Mesenchymal stem cell (in vitro differentiated cells and primary cell): Measurements from ENCODE around the gene VSTM2L.

Experiments used
- DNase-seq: peaks from one replicate; pipeline ENCODE4 v3.0.0-alpha.2; 2013
- H2AFZ ChIP-seq: one replicate; pipeline ENCODE4 v1.6.1; 2013; ENCODE audit warnings: low read depth, mild to moderate bottlenecking, control low read depth, inconsistent platforms, low read length, moderate library complexity
- H2AK5ac ChIP-seq: 2 replicates; pipeline ENCODE4 v1.6.1; 2013; ENCODE audit warnings: low read length, moderate library complexity, mild to moderate bottlenecking, inconsistent platforms; ENCODE audit not compliant: severe bottlenecking
- H2BK120ac ChIP-seq: one replicate; pipeline ENCODE4 v1.6.1; 2013; ENCODE audit warnings: low read depth, mild to moderate bottlenecking, inconsistent platforms, low read length, moderate library complexity
- H2BK12ac ChIP-seq, 2 experiments: one replicate each; pipeline ENCODE4 v1.6.1; 2013; ENCODE audit warnings: inconsistent platforms in 2 of 2, low read length in 2 of 2, mild to moderate bottlenecking in 2 of 2, moderate library complexity in 2 of 2, control low read depth in 1 of 2
- H2BK15ac ChIP-seq: one replicate; pipeline ENCODE4 v1.6.1; 2013; ENCODE audit warnings: mild to moderate bottlenecking, low read depth, inconsistent platforms; ENCODE audit not compliant: poor library complexity, severe bottlenecking
- H2BK5ac ChIP-seq: 2 replicates; pipeline ENCODE4 v1.6.1; 2013; ENCODE audit warnings: low read depth, mild to moderate bottlenecking, low read length, control low read depth, inconsistent platforms; ENCODE audit not compliant: poor library complexity, severe bottlenecking
- H3K14ac ChIP-seq, 2 experiments: one replicate each; pipeline ENCODE4 v1.6.1; 2013; ENCODE audit warnings: inconsistent platforms in 2 of 2, low read length in 2 of 2, control low read depth in 1 of 2, mild to moderate bottlenecking in 1 of 2, moderate library complexity in 1 of 2
- H3K18ac ChIP-seq, 2 experiments: one replicate each; pipeline ENCODE4 v1.6.1; 2013; ENCODE audit warnings: inconsistent platforms in 2 of 2, low read length in 2 of 2, control low read depth in 1 of 2, low read depth in 1 of 2, mild to moderate bottlenecking in 1 of 2
- H3K23ac ChIP-seq, 2 experiments: one replicate each; pipeline ENCODE4 v1.6.1; 2013; ENCODE audit warnings: inconsistent platforms in 2 of 2, low read length in 2 of 2, mild to moderate bottlenecking in 2 of 2, moderate library complexity in 2 of 2, control low read depth in 1 of 2
- H3K27ac ChIP-seq: 2 replicates; pipeline ENCODE4 v1.5.1; 2013; ENCODE audit warnings: mild to moderate bottlenecking, moderate library complexity, low read length, control low read depth, inconsistent platforms; ENCODE audit not compliant: poor library complexity, severe bottlenecking
- H3K27me3 ChIP-seq, 2 experiments: 2 replicates each; pipeline versions ENCODE4 v1.6.1 to v1.7.0; 2013; ENCODE audit warnings: low read length in 2 of 2, mild to moderate bottlenecking in 2 of 2, moderate library complexity in 2 of 2, control low read depth in 1 of 2, inconsistent platforms in 1 of 2; ENCODE audit not compliant: control insufficient read depth in 1 of 2, insufficient read depth in 1 of 2
- H3K36me3 ChIP-seq, 2 experiments: 2 replicates each; pipeline versions ENCODE4 v1.6.1 to v1.7.0; 2013; ENCODE audit warnings: low read length in 2 of 2, control low read depth in 1 of 2, inconsistent platforms in 1 of 2, low read depth in 1 of 2, mild to moderate bottlenecking in 1 of 2; ENCODE audit not compliant: insufficient read depth in 2 of 2, control insufficient read depth in 1 of 2
- H3K4ac ChIP-seq, 2 experiments: one replicate each; pipeline ENCODE4 v1.6.1; 2013; ENCODE audit warnings: inconsistent platforms in 2 of 2, low read length in 2 of 2, mild to moderate bottlenecking in 2 of 2, moderate library complexity in 2 of 2, control low read depth in 1 of 2, low read depth in 1 of 2
- H3K4me1 ChIP-seq: 2 replicates; pipeline ENCODE4 v1.6.1; 2013; ENCODE audit warnings: low read depth, low read length, control low read depth; ENCODE audit not compliant: control insufficient read depth, insufficient read depth
- H3K4me2 ChIP-seq: 2 replicates; pipeline ENCODE4 v1.6.1; 2013; ENCODE audit warnings: low read length, mild to moderate bottlenecking, inconsistent platforms; ENCODE audit not compliant: poor library complexity, severe bottlenecking
- H3K4me3 ChIP-seq, 2 experiments: 2 replicates each; pipeline versions ENCODE4 v1.5.1 to v1.7.0; 2013; ENCODE audit warnings: low read length in 2 of 2, mild to moderate bottlenecking in 2 of 2, control low read depth in 1 of 2, low read depth in 1 of 2; ENCODE audit not compliant: insufficient read depth in 1 of 2
- H3K79me1 ChIP-seq: replicated peaks from 2 replicates; pipeline ENCODE4 v1.6.1; 2013; ENCODE audit warnings: mild to moderate bottlenecking, control low read depth, low read length, inconsistent platforms; ENCODE audit not compliant: poor library complexity, severe bottlenecking
- H3K9ac ChIP-seq: 2 replicates; pipeline ENCODE4 v1.7.0; 2013; ENCODE audit warnings: mild to moderate bottlenecking, low read length, moderate library complexity
- H3K9me3 ChIP-seq: 2 replicates; pipeline ENCODE4 v1.7.0; 2013; ENCODE audit warnings: mild to moderate bottlenecking, low read length; ENCODE audit not compliant: control insufficient read depth
- H4K8ac ChIP-seq: one replicate; pipeline ENCODE4 v1.6.1; 2013; ENCODE audit warnings: inconsistent platforms, mild to moderate bottlenecking, low read length, moderate library complexity
- H4K91ac ChIP-seq: one replicate; pipeline ENCODE4 v1.6.1; 2013; ENCODE audit warnings: mild to moderate bottlenecking, low read length, inconsistent platforms
- WGBS: methylation state at CpG from one replicate; pipeline ENCODE4 v1.1.7; 2013; ENCODE audit warnings: mixed read lengths; 5-methylcytosine and 5-hydroxymethylcytosine counted together

Gene VSTM2L

DNA sequence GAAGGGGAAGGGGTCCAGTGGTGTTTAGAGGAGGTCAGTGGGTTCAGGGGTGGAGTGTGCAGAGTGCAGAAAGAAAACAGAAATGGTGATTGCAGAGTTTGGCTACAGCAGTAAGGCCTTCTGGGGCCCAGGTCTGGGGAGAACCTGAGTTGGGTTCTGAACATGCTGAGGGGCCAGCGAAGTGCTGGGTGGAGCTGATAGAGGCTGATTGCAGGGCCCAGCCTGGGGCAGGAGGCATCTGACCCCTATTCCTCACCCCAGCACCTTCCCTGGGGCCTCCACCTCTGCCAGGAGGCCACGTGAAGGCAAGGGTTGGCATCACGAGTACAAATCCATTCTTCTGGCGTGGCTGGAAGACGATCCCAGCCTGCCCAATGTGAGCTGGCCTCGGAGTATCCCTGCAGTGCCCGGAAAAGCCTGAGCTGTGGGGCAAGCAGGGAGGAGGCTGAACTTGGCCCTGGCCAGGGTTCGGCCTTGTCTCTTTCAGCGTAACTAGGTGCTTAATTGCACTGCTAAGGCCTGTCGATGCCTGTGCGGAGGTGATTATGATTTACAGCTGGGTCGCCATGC, 35.3 kb downstream of the VSTM2L start:
- Histone ChIP-seq H3K4me3 (no peak overlapping the region), H3K9me3 (no peaks in the 10 kb centered on the region), H3K4me1 (no peaks in the 10 kb centered on the region), H4K91ac (no peak overlapping the region), H3K36me3 (peaks cover 0 to 2% of the 10 kb centered on the region in 2 experiments), H3K18ac (no peak overlapping the region), H2BK12ac (no peak overlapping the region), H2BK120ac (no peak overlapping the region), H2AFZ (no peak overlapping the region), H2BK15ac (no peak overlapping the region), H3K9ac (no peak overlapping the region), H3K4me2 (no peak overlapping the region), H3K27me3 (peaks cover 14 to 21% of the 10 kb centered on the region in 2 experiments), H3K4ac (no peak overlapping the region), H3K27ac (no peak overlapping the region), H3K14ac (peak overlapping the region in 1 of 2 experiments; percentile 42), H4K8ac (no peak overlapping the region), H2AK5ac (no peak overlapping the region), H3K79me1 (no peaks in the 10 kb centered on the region), H3K23ac (no peak overlapping the region), H2BK5ac (no peak overlapping the region)
- DNase-seq = no peak
- WGBS = 85% methylated on average over 11 of the region's 12 CpGs

DNA sequence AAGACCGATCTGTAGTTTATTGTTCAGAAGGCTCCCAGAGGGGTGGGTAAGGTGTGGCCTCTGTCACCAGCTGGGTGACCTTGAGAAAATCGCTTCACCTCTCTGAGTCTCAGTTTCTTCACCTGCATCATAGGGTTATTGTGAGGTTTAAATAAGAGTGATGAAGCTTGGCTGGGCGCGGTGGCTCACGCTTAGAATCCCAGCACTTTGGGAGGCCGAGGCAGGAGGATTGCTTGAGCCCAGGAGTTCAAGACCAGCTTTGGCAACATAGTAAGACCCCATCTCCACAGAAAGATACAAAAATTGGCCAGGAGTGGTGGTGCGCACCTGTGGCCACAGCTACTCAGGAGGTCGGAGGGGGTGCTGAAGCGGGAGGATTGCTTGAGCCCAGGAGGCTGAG, 36.0 kb downstream of the VSTM2L start:
- no peak overlapping the region for H2AK5ac ChIP-seq
- H2BK120ac ChIP-seq = no peak overlapping the region
- H3K4me1 ChIP-seq = no peaks in the 10 kb centered on the region
- no peak overlapping the region for H3K27ac ChIP-seq
- H3K4me3 ChIP-seq = no peak overlapping the region
- H3K9ac ChIP-seq = no peak overlapping the region
- peaks cover 8 to 18% of the 10 kb centered on the region in 2 experiments for H3K27me3 ChIP-seq
- no peak overlapping the region for H3K18ac ChIP-seq
- no peak overlapping the region for H3K23ac ChIP-seq
- no peak overlapping the region for H3K14ac ChIP-seq
- no peak overlapping the region for H2BK15ac ChIP-seq
- H3K79me1 ChIP-seq = no peaks in the 10 kb centered on the region
- H2BK12ac ChIP-seq = no peak overlapping the region
- WGBS = 94% methylated on average over 9 of the region's 9 CpGs
- no peak overlapping the region for H3K4me2 ChIP-seq
- H2AFZ ChIP-seq = no peak overlapping the region
- H4K91ac ChIP-seq = no peak overlapping the region
- H3K4ac ChIP-seq = no peak overlapping the region
- H3K9me3 ChIP-seq = no peaks in the 10 kb centered on the region
- H2BK5ac ChIP-seq = no peak overlapping the region
- H4K8ac ChIP-seq = no peak overlapping the region
- no peak for DNase-seq
- H3K36me3 ChIP-seq = peaks cover 0 to 2% of the 10 kb centered on the region in 2 experiments

DNA sequence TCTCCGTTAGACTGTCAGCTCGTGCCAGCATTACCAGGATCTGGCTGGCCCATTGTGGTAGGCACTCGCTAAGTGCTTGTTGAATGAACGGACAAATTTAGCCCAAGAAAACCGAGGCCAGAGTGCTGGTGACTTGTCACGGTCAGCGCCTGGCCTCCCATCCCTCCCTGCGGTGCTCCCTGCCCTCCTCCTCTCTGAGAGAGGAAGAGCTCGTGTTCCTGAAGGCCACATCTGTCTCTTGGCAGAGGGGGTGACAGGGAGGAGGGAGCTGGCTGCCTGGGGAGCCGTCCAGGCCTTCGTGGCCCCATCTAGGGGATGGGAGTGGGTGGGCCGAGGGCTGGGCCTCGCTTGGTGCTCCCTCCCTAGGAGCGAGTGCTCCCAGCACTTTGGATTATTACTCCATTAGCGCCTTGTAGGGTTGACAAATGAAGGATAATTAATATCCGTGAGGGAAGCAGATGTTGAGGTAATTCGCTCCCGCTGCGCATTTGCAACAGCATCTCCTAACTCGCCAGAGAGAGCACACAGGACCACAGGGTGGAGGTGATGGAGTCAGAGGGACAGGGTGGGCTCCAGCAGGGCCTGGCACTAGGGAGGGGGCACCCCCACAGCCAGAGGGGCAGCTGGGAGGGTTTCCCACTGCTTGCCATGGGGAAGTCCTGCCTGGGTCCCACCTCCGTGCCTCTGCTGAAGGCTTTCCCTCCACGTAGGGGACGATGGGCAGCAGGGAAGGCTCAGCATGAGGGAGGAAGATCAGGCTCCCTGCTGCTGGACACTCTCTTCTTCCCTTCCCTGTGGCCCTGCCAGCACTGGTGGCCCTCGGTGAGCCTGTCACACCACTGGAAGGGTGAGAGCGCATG, 37.0 kb downstream of the VSTM2L start:
- Histone ChIP-seq H2BK15ac (no peak overlapping the region), H3K18ac (no peak overlapping the region), H2AFZ (no peak overlapping the region), H3K4ac (no peak overlapping the region), H3K4me3 (no peak overlapping the region), H3K9ac (no peak overlapping the region), H3K27ac (no peak overlapping the region), H3K36me3 (no peaks in the 10 kb centered on the region), H2AK5ac (no peak overlapping the region), H4K91ac (no peak overlapping the region), H3K23ac (no peak overlapping the region), H3K14ac (no peak overlapping the region), H4K8ac (no peak overlapping the region), H3K27me3 (peaks cover 5 to 15% of the 10 kb centered on the region in 2 experiments), H2BK5ac (no peak overlapping the region), H3K4me2 (no peak overlapping the region), H3K4me1 (no peaks in the 10 kb centered on the region), H2BK120ac (no peak overlapping the region), H2BK12ac (no peak overlapping the region), H3K9me3 (no peaks in the 10 kb centered on the region), H3K79me1 (no peaks in the 10 kb centered on the region)
- 87% methylated on average over 25 of the region's 25 CpGs for WGBS
- DNase-seq = no peak

DNA sequence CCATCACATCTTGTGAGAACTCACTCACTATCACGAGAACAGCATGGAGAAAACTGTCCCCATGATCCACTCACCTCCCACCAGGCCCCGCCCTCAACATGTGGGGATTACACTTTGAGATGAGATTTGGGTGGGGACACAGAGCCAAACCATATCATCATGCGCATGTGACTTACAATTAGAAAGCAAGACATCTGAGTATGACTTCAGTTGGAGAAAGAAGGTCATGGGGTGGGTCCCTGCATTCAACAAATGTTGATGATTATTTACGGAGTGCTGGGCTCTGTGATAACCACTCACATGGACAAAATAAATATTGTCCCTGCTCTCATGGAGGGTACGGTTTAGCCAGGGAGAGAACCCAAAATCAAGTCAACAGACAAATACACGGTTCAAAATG, 37.9 kb downstream of the VSTM2L start:
- Histone ChIP-seq H3K4ac (no peak overlapping the region), H3K36me3 (no peaks in the 10 kb centered on the region), H3K23ac (no peak overlapping the region), H3K14ac (no peak overlapping the region), H3K79me1 (no peaks in the 10 kb centered on the region), H2BK15ac (no peak overlapping the region), H3K4me1 (no peaks in the 10 kb centered on the region), H2AK5ac (no peak overlapping the region), H3K4me2 (no peak overlapping the region), H3K18ac (no peak overlapping the region), H3K9me3 (no peaks in the 10 kb centered on the region), H3K27me3 (peaks cover 5 to 15% of the 10 kb centered on the region in 2 experiments), H2BK12ac (no peak overlapping the region), H3K27ac (no peak overlapping the region), H4K91ac (no peak overlapping the region), H2AFZ (no peak overlapping the region), H3K9ac (no peak overlapping the region), H4K8ac (no peak overlapping the region), H2BK5ac (no peak overlapping the region), H3K4me3 (no peak overlapping the region), H2BK120ac (no peak overlapping the region)
- WGBS = 90% methylated on average over 6 of the region's 6 CpGs
- DNase-seq = no peak
